A204.1 (cell line): ENCODE results near the gene PREX1.

Source experiments
- FAIRE-seq: peaks from 2 replicates; lab custom pipeline; 2012; peaks lifted over from hg19 to GRCh38; lab: Jason Lieb, UNC

The PREX1 gene

GRCh38 chr20:48732081-48732829 lies 95.5 kb downstream of the PREX1 start:
- FAIRE-seq: no peak

- no peak for FAIRE-seq
Observed at GRCh38 chr20:48731536-48731935, 96.3 kb downstream of the PREX1 start.

- no peak for FAIRE-seq
Observed at GRCh38 chr20:48730977-48731376, 96.8 kb downstream of the PREX1 start.

- FAIRE-seq: no peak
Observed at GRCh38 chr20:48729538-48729937, 98.3 kb downstream of the PREX1 start.

GRCh38 chr20:48728042-48728825 lies 99.6 kb downstream of the PREX1 start:
- no peak for FAIRE-seq

- FAIRE-seq: no peak
Observed at GRCh38 chr20:48727226-48727625, 100.6 kb downstream of the PREX1 start.

GRCh38 chr20:48725555-48725991 lies 102.2 kb downstream of the PREX1 start:
- no peak for FAIRE-seq

GRCh38 chr20:48724891-48725554 lies 102.8 kb downstream of the PREX1 start:
- no peak for FAIRE-seq

GRCh38 chr20:48724382-48724781 lies 103.4 kb downstream of the PREX1 start:
- no peak for FAIRE-seq

- FAIRE-seq: no peak
Observed at GRCh38 chr20:48723308-48724264, 104.2 kb downstream of the PREX1 start.

- no peak for FAIRE-seq
Observed at GRCh38 chr20:48722737-48723191, 105.0 kb downstream of the PREX1 start.

- no peak for FAIRE-seq
Observed at GRCh38 chr20:48722002-48722731, 105.6 kb downstream of the PREX1 start.

GRCh38 chr20:48721324-48722001 lies 106.3 kb downstream of the PREX1 start:
- no peak for FAIRE-seq

- no peak for FAIRE-seq
Observed at GRCh38 chr20:48720256-48720985, 107.4 kb downstream of the PREX1 start.

- FAIRE-seq: no peak
Observed at GRCh38 chr20:48719598-48720255, 108.1 kb downstream of the PREX1 start.

GRCh38 chr20:48718786-48719578 lies 108.8 kb downstream of the PREX1 start:
- FAIRE-seq: no peak

- FAIRE-seq: no peak
Observed at GRCh38 chr20:48717680-48718223, 110.0 kb downstream of the PREX1 start.

- FAIRE-seq: no peak
Observed at GRCh38 chr20:48717095-48717672, 110.6 kb downstream of the PREX1 start.
